PC-9 (cell line): ENCODE measurements around the gene PKP3. TPM values are rescaled to one million over a fixed set of nuclear protein-coding genes. Genes with fewer than 3 reads are reported as not detected.
"Not testable (repeated sequence)": the region's sequence is repeated elsewhere in the genome, so short reads cannot be mapped to it uniquely, and the experiment has no call there.

ENCODE experiments used
- BruUV-seq: library from RNA; stranded (reverse); fragments of 400-500 nt; replicated peaks from 2 replicates; lab custom pipeline; 2021; lab: Mats Ljungman, UMichigan
- CTCF ChIA-PET: fragments of 300-600 bp; sonication (Branson Sonifier 250); formaldehyde crosslinking; loops from one replicate; lab custom pipeline; 2022; ENCODE audit warnings: antibody characterized with exemption; lab: Charles Lee
- POLR2A ChIA-PET: fragments of 300-600 bp; sonication (Branson Sonifier 250); formaldehyde crosslinking; loops from one replicate; lab custom pipeline; 2022; ENCODE audit warnings: antibody characterized with exemption; ENCODE audit not compliant: unreplicated experiment; lab: Charles Lee
- DNase-seq, 2 experiments: peaks; one replicate each; pipeline versions ENCODE4 v3.0.0 to v3.0.0-alpha.2; 2015 to 2022; ENCODE audit warnings: mixed read lengths in 1 of 2
- H2AFZ ChIP-seq: fragments of 200-600 bp; sonication (generic); 2 replicates; pipeline ENCODE4 v1.8.1; 2017; ENCODE audit warnings: antibody characterized with exemption
- H3F3A ChIP-seq: fragments of 200-600 bp; sonication (generic); 2 replicates; pipeline ENCODE4 v1.8.1; 2017; ENCODE audit warnings: antibody characterized with exemption, mild to moderate bottlenecking, low read depth; ENCODE audit not compliant: insufficient read depth
- H3K27ac ChIP-seq: fragments of 200-600 bp; sonication (generic); 2 replicates; pipeline ENCODE4 v1.6.1; 2016; ENCODE audit warnings: mixed run types
- H3K27me3 ChIP-seq: fragments of 200-600 bp; sonication (generic); 2 replicates; pipeline ENCODE4 v1.6.1; 2016; ENCODE audit warnings: low read depth, mixed run types; ENCODE audit not compliant: insufficient read depth
- H3K36me3 ChIP-seq: fragments of 200-600 bp; sonication (generic); 2 replicates; pipeline ENCODE4 v1.6.1; 2016; ENCODE audit warnings: low read depth, mixed run types
- H3K4me1 ChIP-seq: fragments of 200-600 bp; sonication (generic); replicated peaks from 2 replicates; pipeline ENCODE4 v1.6.1; 2016; ENCODE audit warnings: mixed run types; ENCODE audit not compliant: insufficient read depth
- H3K4me2 ChIP-seq: fragments of 200-600 bp; sonication (generic); 2 replicates; pipeline ENCODE4 v1.6.1; 2017; ENCODE audit warnings: mixed run types
- H3K4me3 ChIP-seq: fragments of 200-600 bp; sonication (generic); 2 replicates; pipeline ENCODE4 v1.6.1; 2016; ENCODE audit warnings: mixed run types
- H3K79me2 ChIP-seq: fragments of 200-600 bp; sonication (generic); 2 replicates; pipeline ENCODE4 v1.6.1; 2017; ENCODE audit warnings: low read depth, mixed run types
- H3K9me2 ChIP-seq: fragments of 200-600 bp; sonication (generic); 2 replicates; pipeline ENCODE4 v1.8.1; 2017; ENCODE audit warnings: mild to moderate bottlenecking; ENCODE audit not compliant: insufficient read depth
- H3K9me3 ChIP-seq: fragments of 200-600 bp; sonication (generic); 2 replicates; pipeline ENCODE4 v1.8.1; 2016; ENCODE audit warnings: low read depth; ENCODE audit not compliant: insufficient read depth
- H4K20me1 ChIP-seq: fragments of 200-600 bp; sonication (generic); 2 replicates; pipeline ENCODE4 v1.8.1; 2017; ENCODE audit not compliant: insufficient read depth
- EZH2 ChIP-seq: fragments of 200-600 bp; sonication (generic); IDR thresholded peaks from 2 replicates; pipeline ENCODE4 v1.8.0; 2017; ENCODE audit warnings: antibody characterized with exemption, low read depth
- intact Hi-C: fragments of 100-400 bp; cut with micrococcal nuclease; formaldehyde crosslinking; loops from one replicate; pipeline ENCODE4 v1.10.0; 2022; ENCODE audit not compliant: unreplicated experiment
- total RNA-seq: library from RNA; stranded (reverse); gene quantifications from 2 replicates; pipeline ENCODE4 v1.2.3, GENCODE V29; 2021
- TF ChIP-seq, protein P1 (sequence below): fragments of 200-600 bp; sonication (generic); conservative IDR thresholded peaks from 2 replicates; pipeline ENCODE4 v1.6.1; 2017; ENCODE audit warnings: mixed run types, antibody characterized with exemption, mild to moderate bottlenecking, moderate library complexity

PKP3 gene
- total RNA-seq, 1 experiment from 2014 or later = 83.7 TPM

DNA sequence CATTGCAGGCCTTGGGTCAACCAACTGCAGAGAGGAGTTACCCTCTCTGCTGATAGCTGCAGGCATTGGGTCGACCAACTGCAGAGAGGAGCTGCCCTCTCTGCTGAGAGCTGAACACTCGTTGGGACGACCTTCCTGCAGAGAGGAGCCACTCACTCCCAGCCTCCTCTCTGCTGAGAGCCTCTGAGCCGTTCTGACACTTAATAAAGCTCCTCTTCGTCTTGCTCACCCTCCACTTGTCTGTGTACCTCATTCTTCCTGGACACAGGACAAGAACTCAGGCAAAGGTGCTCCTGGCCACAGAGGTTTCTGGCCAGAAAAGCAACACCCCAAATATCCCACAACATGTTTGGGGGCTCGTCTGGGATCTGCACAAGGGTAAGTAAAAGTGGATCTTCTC is 7.5 kb upstream of the PKP3 start:
- Histone ChIP-seq H3K27me3 (no peaks in the 10 kb centered on the region), H3K79me2 (no peaks in the 10 kb centered on the region), H3K9me2 (no peaks in the 10 kb centered on the region), H3K27ac (no peak overlapping the region), H3F3A (no peaks in the 10 kb centered on the region), H3K9me3 (no peaks in the 10 kb centered on the region), H3K4me2 (no peak overlapping the region), H4K20me1 (no peaks in the 10 kb centered on the region), H3K36me3 (no peaks in the 10 kb centered on the region), H3K4me3 (no peak overlapping the region), H2AFZ (no peak overlapping the region), H3K4me1 (no peaks in the 10 kb centered on the region)
- no peak for DNase-seq
- CTCF ChIA-PET = no interaction called here
- intact Hi-C loops = no loop called here
- TF ChIP-seq, protein P1, sequence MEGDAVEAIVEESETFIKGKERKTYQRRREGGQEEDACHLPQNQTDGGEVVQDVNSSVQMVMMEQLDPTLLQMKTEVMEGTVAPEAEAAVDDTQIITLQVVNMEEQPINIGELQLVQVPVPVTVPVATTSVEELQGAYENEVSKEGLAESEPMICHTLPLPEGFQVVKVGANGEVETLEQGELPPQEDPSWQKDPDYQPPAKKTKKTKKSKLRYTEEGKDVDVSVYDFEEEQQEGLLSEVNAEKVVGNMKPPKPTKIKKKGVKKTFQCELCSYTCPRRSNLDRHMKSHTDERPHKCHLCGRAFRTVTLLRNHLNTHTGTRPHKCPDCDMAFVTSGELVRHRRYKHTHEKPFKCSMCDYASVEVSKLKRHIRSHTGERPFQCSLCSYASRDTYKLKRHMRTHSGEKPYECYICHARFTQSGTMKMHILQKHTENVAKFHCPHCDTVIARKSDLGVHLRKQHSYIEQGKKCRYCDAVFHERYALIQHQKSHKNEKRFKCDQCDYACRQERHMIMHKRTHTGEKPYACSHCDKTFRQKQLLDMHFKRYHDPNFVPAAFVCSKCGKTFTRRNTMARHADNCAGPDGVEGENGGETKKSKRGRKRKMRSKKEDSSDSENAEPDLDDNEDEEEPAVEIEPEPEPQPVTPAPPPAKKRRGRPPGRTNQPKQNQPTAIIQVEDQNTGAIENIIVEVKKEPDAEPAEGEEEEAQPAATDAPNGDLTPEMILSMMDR = no peak
- no peak for TF ChIP-seq EZH2
- no TSS peak for BruUV-seq
- POLR2A ChIA-PET = no interaction called here

DNA sequence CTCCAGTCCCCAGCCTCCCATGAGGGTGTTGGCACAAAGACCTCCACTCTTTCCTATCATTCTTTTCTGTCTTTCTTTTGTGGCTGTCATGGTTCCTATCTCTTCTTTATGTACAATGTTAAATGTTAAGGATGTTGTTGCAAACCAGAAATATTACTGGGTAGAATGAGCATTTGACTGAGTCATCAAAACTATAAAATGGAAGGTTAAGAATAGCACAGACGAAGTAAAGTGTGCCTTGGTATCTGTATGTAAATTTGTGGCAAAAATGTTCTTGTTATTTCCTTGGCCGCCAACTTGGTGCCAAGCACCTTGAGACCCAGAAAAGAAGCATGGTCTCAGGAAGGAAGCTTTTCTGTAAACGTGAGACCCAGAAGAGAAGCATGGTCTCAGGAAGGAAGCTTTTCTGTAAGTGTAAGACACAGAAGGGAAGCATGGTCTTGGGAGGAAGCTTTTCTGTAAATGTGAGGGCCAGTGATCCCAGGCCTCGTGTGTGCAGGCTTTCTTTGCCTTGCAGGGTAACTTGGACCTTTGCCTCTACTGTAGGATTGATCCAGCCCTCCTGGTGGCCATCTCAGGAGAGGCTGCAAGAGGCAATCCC is 6.7 kb upstream of the PKP3 start:
- H3F3A ChIP-seq = no peaks in the 10 kb centered on the region
- intact Hi-C loops = no loop called here
- H3K4me3 ChIP-seq = no peak overlapping the region
- no peaks in the 10 kb centered on the region for H3K27me3 ChIP-seq
- H3K36me3 ChIP-seq = no peaks in the 10 kb centered on the region
- no TSS peak for BruUV-seq
- H3K9me3 ChIP-seq = no peaks in the 10 kb centered on the region
- POLR2A ChIA-PET = no interaction called here
- CTCF ChIA-PET = no interaction called here
- no peak overlapping the region for H3K4me2 ChIP-seq
- H3K79me2 ChIP-seq = no peaks in the 10 kb centered on the region
- TF ChIP-seq, protein P1 = no peak
- no peak for TF ChIP-seq EZH2
- no peaks in the 10 kb centered on the region for H3K4me1 ChIP-seq
- DNase-seq = no peak
- no peak overlapping the region for H2AFZ ChIP-seq
- H3K9me2 ChIP-seq = no peaks in the 10 kb centered on the region
- H3K27ac ChIP-seq = no peak overlapping the region
- no peaks in the 10 kb centered on the region for H4K20me1 ChIP-seq

DNA sequence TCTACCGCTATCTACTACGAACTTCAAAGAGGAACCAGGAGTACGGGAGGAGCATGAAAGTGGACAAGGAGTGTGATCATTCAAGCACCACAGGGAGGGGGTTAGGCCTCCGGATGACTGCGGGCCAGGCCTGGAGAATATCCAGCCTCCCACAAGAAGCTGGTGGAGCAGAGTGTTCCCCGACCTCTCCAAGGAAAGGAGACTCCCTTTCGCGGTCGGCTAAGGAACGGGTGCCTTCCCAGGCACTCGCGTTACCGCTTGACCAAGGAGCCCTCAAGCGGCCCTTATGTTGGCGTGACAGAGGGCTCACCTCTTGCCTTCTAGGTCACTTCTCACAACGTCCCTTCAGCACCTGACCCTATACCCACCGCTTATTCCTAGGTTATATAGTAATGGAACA is 4.6 kb upstream of the PKP3 start:
- intact Hi-C loops, BruUV-seq, H3K9me3 ChIP-seq, H3K27me3 ChIP-seq, H3K36me3 ChIP-seq, H4K20me1 ChIP-seq, DNase-seq, CTCF ChIA-PET, H3K27ac ChIP-seq, H3K9me2 ChIP-seq, H2AFZ ChIP-seq, H3K4me3 ChIP-seq, H3K79me2 ChIP-seq, H3F3A ChIP-seq, H3K4me2 ChIP-seq, H3K4me1 ChIP-seq: not testable (repeated sequence)
- POLR2A ChIA-PET = interaction anchor here (0.7 kb wide), 1 partner anchor 146 kb away, joined by 5 read pairs; no protein-coding TSS in a partner anchor

DNA sequence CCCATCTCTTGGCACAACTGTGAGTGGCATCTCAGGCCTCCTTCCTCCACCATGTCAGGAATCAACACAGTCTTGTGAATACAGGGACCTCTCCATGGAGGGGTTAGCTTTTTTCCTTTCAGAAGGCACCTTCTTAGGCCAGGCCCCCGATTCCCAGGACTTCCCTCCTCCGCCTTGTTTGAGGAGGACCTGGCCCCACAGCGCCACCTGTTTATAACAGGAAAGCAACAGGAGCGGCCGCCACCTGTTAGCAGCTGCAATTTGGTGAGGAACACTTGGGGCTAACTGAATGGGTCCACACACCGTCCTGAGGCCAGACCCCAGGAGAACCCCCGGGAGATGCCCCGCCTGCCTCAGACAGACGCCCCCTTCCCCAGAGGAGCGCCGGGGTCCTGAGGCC is 3.8 kb upstream of the PKP3 start:
- Histone ChIP-seq H3K4me2 (no peak overlapping the region), H3K4me3 (no peak overlapping the region), H3K79me2 (peaks cover 8% of the 10 kb centered on the region), H4K20me1 (no peaks in the 10 kb centered on the region), H3K36me3 (no peaks in the 10 kb centered on the region), H2AFZ (no peak overlapping the region), H3K4me1 (peaks cover 5% of the 10 kb centered on the region), H3K9me3 (no peaks in the 10 kb centered on the region), H3K9me2 (no peaks in the 10 kb centered on the region), H3K27ac (no peak overlapping the region), H3F3A (no peaks in the 10 kb centered on the region), H3K27me3 (no peaks in the 10 kb centered on the region)
- POLR2A ChIA-PET = interaction anchor here (0.7 kb wide), 1 partner anchor 145 kb away, joined by 5 read pairs; no protein-coding TSS in a partner anchor
- CTCF ChIA-PET = no interaction called here
- intact Hi-C loops = loop anchor here (5.0 kb wide), 1 partner anchor 127 kb away; no protein-coding TSS in a partner anchor
- no peak for TF ChIP-seq EZH2
- TF ChIP-seq, protein P1 = no peak
- no peak for DNase-seq
- no TSS peak for BruUV-seq
